BJ (cell line): ENCODE results near the gene LRMDA. TPM values are rescaled to one million over a fixed set of nuclear protein-coding genes. Genes with fewer than 3 reads are reported as not detected.

Experiments
- CTCF ChIA-PET: fragments of 350-600 bp; formaldehyde crosslinking; extraction: SDS; loops from one replicate; lab custom pipeline; 2021; ENCODE audit warnings: antibody characterized with exemption, inconsistent platforms; lab: Yijun Ruan, JAX
- POLR2A ChIA-PET: fragments of 300-600 bp; sonication (Branson Sonifier 250); formaldehyde crosslinking; extraction: SDS; loops from one replicate; lab custom pipeline; 2021; ENCODE audit warnings: antibody characterized with exemption; lab: Charles Lee
- DNase-seq: peaks from one replicate; pipeline ENCODE4 v3.0.0-alpha.2; 2011; ENCODE audit warnings: low read depth
- H3K27me3 ChIP-seq: 2 replicates; pipeline ENCODE4 v1.6.0; 2011; ENCODE audit warnings: low read length; ENCODE audit not compliant: control insufficient read depth, insufficient read depth
- H3K36me3 ChIP-seq: 2 replicates; pipeline ENCODE4 v1.5.1; 2011; ENCODE audit warnings: low read length; ENCODE audit not compliant: control insufficient read depth, insufficient read depth
- H3K4me3 ChIP-seq: 2 replicates; pipeline ENCODE4 v1.5.1; 2011; ENCODE audit warnings: low read depth, mild to moderate bottlenecking, control low read depth, low read length
- polyA plus RNA-seq: library from polyadenylated mRNA; depleted of rRNA; stranded (reverse); fragments of >200 nt; gene quantifications from 2 replicates; pipeline ENCODE4 v1.2.3, GENCODE V29; 2011
- TF ChIP-seq, protein P1 (sequence below): IDR thresholded peaks from 2 replicates; pipeline ENCODE4 v1.5.1; 2011; ENCODE audit warnings: low read depth, mild to moderate bottlenecking, control low read depth, inconsistent platforms, low read length, moderate library complexity; ENCODE audit not compliant: insufficient read depth

The LRMDA gene
- polyA plus RNA-seq, 1 experiment: not detected

DNA sequence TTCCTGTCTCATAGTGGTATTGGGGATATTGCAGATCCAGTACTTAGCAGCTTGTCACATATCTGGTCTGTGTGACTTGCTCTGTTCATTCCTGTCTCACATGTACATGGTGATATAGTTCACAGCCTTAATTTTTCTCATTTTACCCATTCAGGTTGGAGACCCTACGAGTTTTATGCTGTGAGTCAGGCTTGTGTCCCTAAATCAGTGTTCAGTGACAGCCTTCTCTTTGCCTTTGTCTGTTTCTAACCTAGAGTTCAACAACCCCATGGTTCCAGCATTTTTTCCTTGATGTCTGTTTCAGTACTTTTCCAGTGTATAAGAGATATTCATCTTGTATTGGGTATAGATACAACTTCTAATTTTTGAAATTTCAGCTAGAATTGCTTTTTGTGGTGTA is 1016.2 kb downstream of the LRMDA start:
- no peak for DNase-seq
- H3K4me3 ChIP-seq: no peak overlapping the region
- no peaks in the 10 kb centered on the region for H3K36me3 ChIP-seq
- CTCF ChIA-PET: no interaction called here
- TF ChIP-seq, protein P1, sequence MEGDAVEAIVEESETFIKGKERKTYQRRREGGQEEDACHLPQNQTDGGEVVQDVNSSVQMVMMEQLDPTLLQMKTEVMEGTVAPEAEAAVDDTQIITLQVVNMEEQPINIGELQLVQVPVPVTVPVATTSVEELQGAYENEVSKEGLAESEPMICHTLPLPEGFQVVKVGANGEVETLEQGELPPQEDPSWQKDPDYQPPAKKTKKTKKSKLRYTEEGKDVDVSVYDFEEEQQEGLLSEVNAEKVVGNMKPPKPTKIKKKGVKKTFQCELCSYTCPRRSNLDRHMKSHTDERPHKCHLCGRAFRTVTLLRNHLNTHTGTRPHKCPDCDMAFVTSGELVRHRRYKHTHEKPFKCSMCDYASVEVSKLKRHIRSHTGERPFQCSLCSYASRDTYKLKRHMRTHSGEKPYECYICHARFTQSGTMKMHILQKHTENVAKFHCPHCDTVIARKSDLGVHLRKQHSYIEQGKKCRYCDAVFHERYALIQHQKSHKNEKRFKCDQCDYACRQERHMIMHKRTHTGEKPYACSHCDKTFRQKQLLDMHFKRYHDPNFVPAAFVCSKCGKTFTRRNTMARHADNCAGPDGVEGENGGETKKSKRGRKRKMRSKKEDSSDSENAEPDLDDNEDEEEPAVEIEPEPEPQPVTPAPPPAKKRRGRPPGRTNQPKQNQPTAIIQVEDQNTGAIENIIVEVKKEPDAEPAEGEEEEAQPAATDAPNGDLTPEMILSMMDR: no peak
- H3K27me3 ChIP-seq: no peaks in the 10 kb centered on the region
- POLR2A ChIA-PET: no interaction called here

DNA sequence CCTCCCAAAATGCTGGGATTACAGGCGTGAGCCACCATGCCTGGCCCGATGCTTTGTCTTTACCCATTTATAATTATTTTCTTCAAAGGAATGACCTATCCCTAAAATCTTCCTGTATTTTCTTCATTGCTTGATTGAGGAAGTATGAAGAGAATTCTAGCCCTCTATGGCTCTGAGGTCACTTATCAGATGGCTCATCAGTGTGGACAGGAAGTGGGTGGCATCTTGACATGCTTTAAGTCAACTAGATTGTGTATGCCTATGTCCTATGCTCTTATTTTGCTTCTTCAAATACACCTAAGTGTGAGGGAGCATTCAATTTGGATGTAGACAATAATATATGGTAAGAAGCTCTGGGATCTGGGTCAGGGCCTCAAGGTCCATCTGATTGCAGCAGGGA is 1020.5 kb downstream of the LRMDA start:
- no peaks in the 10 kb centered on the region for H3K36me3 ChIP-seq
- TF ChIP-seq, protein P1: no peak
- no peak overlapping the region for H3K4me3 ChIP-seq
- CTCF ChIA-PET: no interaction called here
- H3K27me3 ChIP-seq: no peaks in the 10 kb centered on the region
- POLR2A ChIA-PET: no interaction called here
- no peak for DNase-seq

DNA sequence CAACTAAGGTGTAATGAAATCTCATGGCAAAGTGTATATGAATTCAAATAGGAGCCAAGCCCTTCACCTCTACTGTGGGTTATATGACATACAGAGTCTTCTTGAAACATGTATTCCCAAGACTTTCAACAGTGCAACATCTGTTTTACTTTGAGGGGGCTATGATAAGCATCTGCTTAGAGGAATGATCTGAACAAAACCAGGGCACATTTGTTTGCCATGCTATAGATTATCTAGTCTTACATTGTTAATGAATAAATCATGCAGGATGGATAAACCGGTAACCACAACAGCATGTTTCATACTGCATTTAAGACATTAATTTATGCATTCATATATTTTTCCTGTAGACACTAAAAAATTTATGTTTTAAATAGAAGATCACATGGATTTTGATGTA is 1021.9 kb downstream of the LRMDA start:
- TF ChIP-seq, protein P1: no peak
- no peaks in the 10 kb centered on the region for H3K36me3 ChIP-seq
- no peaks in the 10 kb centered on the region for H3K27me3 ChIP-seq
- POLR2A ChIA-PET: no interaction called here
- CTCF ChIA-PET: no interaction called here
- no peak overlapping the region for H3K4me3 ChIP-seq
- no peak for DNase-seq

DNA sequence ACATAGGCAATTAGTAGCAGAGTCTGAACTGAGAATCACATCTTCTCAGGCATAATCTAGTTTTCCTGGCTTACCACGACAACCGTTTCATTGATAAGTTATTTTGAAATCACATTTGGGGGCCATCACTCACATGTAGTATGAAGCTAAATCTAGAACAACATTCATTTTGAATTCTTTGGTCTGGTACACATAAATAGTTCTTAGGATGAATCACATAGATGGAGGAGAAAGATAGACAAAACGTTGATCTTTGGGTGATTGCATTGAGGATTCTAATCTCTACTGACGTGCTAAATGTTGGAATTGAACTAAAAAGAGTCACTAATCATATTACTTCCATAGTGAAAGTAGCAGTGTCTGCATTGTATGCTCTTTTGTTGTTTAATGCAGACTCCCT is 1022.6 kb downstream of the LRMDA start:
- POLR2A ChIA-PET: no interaction called here

DNA sequence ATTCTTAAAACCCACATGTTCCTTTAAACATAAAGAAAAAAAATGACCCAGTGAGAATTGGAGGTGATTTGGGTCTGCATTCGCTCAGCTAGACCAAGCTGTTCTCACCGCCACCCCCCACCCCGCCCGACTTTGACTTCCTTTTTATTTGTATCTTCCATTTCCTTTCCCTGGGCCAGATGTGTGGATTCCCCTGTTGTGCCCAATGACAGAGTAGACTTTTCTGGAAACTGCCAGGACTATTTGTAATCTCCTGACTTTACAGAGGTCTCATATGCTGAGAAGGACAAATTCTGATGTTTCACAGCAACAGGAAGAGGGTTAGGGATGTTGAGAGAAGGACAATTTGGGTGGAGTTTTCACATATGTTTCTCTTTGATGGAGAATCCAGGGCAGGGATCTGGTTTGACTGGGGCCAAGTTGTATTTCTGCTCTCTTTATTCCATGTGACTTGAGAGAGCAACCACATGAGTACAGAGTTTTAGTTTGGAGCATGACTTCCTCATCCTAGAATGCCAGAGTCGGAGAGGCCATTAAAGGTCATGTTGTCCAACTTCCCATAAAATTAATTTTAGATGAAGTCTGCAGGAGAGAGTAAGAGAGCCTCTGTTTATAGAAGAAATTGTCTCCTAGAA is 1023.2 kb downstream of the LRMDA start:
- POLR2A ChIA-PET: no interaction called here

More for the DNA sequence above, 1022.6 kb downstream of the LRMDA start:
- H3K27me3 ChIP-seq: no peaks in the 10 kb centered on the region
- DNase-seq: no peak
- H3K4me3 ChIP-seq: no peak overlapping the region
- TF ChIP-seq, protein P1: no peak
- no peaks in the 10 kb centered on the region for H3K36me3 ChIP-seq
- CTCF ChIA-PET: no interaction called here

More for the DNA sequence above, 1023.2 kb downstream of the LRMDA start:
- Histone ChIP-seq H3K36me3 (no peaks in the 10 kb centered on the region), H3K27me3 (no peaks in the 10 kb centered on the region), H3K4me3 (no peak overlapping the region)
- TF ChIP-seq, protein P1: no peak
- CTCF ChIA-PET: no interaction called here
- no peak for DNase-seq
